Effector CD8-positive, alpha-beta T cell (primary cell): ENCODE results near the gene FAIM.
"Not testable (repeated sequence)": the region's sequence is repeated elsewhere in the genome, so short reads cannot be mapped to it uniquely, and the experiment has no call there.

Experiments
- DNase-seq: peaks from one replicate; lab custom pipeline; 2025; lab: John Stamatoyannopoulos, UW

Gene FAIM

DNA sequence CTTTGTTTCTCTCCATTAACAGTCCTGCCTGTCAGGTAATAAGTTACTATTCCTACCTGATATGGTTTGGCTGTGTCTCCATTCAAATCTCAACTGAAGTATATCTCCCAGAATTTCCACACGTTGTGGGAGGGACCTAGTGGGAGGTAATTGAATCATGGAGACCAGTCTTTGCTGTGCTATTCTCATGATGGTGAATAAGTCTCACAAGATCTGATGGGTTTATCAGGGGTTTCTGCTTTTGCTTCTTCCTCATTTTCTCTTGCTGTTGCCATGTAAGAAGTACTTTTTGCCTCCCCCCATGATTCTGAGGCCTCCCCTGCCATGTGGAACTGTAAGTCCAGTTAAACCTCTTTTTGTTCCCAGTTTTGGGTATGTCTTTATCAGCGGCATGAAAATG lies 6.9 kb upstream of the FAIM start:
- DNase-seq = not testable (repeated sequence)

GRCh38 chr3:138604106-138604595 lies 4.4 kb upstream of the FAIM start:
- DNase-seq = not testable (repeated sequence)

GRCh38 chr3:138609898-138610266 lies 1.3 kb downstream of the FAIM start:
- no peak for DNase-seq

DNA sequence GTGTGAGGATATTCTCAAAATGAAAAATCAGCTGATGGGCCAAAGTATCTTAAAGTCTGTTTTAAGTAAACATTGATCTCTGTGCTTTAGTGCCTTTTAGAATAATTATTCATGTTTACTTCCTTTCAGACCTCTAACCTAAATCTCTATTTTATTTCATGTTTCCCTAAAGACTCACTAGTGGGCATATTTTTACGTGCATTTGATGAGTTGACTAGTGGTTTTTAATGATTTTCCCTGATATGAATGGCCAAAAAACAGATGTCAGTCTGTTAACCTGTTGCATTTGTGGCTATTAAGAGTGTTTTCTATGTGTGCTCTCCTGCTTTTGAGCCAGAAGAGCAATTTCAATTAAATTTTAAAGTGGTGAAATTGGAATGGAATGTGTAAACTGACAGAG lies 6.9 kb downstream of the FAIM start:
- DNase-seq = no peak

GRCh38 chr3:138620431-138620830 lies 11.9 kb downstream of the FAIM start:
- DNase-seq = no peak

DNA sequence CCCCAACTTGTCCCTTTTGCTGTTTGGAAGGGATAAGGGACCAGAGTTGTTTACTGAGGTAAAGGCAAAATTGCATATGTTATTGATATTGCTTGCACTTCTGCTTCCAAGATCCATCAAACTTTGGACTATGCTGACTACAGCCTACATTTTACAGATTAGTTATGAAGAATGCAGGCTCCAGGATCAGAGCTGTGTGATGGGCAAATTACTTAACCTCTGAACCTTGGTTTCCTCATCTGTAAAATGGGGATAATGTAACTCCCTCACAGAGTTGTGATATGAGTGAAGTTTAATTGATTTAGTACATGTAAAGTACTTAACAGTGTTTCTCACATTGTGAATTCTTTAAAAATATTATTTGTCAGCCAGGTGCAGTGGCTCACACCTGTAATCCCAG lies 15.9 kb downstream of the FAIM start:
- DNase-seq = no peak

- no peak for DNase-seq
Measured at GRCh38 chr3:138625707-138626365, 17.3 kb downstream of the FAIM start.

DNA sequence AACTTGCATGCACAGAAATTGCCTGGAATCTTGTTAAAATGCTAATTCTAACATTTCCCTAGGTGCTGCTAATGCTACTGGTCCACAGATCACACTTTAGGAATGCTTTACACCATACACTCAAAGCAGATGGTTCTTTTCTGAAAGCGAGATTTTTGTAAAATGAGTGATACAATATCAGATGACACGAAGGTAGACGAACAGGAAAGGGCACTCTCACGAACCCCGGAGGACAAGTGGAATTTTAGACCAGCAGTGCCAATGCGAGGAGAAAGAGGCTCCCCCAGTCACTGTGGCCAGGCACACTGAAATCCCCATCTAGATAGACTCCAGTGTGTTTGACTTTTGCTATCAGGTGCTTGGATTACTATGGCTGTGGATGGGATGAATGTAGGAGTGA lies 21.0 kb downstream of the FAIM start:
- no peak for DNase-seq

DNA sequence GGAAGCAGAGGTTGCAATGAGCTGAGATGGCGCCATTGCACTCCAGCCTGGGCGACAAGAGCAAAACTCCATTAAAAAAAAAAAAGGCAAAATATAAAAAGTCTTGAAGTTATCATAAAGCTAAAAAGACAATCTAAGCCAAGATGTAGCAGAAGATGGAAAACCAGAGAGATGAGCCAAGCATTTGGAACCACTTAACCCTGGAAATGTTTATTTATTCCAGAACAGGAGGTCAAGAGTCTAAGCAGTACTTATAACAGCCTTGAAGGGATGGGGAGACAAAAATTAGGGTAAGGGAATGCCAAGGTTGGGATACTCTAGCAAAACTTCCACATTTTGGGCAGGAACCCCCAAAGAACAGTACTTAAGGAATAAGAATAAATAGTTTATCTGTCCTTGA lies 30.1 kb downstream of the FAIM start:
- DNase-seq = no peak

DNA sequence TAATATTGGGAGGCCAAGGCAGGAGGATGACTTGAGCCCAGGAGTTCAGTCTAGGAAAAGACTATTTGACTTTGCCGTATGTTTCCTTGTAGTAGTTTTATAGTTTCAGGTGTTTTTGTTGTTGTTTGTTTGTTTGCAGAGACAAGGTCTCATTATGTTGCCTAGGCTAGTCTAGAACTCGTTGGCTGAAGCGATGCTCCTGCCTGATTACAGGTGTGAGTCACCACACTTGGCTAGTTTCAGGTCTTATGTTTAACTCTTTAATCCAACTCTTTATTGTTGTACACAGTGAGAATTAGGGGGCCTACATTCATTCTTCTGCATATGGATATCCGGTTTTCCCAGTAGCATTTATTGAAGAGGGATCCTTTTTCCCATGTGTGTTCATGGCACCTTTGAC lies 32.0 kb downstream of the FAIM start:
- no peak for DNase-seq

DNA sequence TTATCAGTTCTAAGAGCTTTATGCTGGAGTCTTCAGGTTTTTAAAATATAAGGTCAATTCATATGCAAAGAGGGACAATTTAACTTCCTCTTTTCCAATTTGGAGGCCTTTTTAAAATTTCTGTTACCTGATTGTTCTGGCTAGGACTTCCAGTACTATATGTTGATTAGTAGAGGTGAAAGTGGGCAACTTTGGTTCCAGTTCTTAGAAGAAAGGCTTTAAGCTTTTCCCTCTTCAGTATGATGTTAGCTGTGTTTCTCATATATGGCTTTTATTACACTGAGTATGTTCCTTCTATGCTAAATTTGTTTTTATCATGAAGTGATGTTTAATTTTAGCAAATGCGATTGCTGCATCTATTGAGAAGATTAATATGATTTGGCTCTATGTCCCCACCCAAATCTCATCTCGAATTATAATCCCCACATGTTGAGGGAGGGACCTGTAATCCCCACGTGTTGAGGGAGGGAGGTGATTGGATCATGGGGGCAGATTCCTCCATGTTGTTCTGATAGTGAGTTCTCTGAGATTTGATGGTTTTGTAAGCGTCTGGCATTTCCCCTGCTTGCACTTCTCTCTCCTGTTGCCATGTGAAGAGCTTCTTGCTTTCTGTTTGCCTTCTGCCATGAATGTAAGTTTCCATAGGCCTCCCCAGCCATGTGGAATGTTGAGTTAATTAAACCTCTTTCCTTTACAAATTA lies 33.8 kb downstream of the FAIM start:
- no peak for DNase-seq

DNA sequence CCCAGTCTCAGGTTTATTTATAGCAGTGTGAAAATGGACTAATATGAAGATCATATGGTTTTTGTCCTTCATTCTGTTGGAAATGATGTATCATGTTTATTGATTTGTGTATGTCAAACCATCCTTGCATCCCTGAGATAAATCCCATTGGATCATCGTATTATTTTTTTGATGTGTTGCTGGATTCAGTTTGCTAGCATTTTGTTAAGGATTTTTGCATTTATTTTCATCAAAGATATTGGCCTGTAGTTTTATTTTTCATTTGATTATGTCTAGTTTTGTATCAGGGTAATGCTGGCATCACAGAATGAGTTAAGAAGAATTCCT lies 34.3 kb downstream of the FAIM start:
- DNase-seq = no peak

DNA sequence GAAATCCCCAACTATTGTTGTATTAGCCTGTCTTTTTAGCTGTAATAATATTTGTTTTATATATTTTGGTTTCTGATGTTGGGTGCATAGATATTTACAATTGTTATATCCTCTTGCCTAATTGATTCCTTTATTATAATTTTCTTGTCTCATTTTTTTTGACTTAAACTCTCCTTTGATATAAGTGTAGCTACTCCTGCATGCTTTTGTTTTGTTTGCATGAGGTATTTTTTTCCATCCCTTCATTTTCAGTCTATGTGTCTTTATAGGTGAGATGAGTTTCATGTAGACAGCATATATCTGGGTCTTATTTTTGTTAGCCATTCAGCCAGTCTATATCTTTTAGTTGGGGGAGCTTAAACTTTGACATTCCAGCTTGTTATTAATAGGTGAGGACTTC lies 37.4 kb downstream of the FAIM start:
- DNase-seq = no peak

DNA sequence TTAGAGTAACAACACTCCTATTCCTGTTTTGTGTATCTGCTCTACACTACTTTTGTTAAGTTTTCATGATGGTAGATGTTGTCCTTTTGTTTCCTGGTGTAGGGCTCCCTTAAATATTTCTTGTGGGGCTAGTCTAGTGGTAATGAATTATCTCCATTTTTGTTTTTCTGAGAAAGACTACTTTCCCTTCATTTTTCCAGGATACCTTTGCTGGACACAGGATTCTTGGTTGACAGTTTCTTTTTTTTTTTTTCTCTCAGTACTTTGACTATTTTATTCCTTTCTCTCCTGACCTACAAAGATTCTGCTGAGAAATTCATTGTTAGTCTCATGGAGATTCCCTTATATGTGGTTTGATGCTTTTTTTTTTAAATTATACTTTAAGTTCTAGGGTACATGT lies 37.9 kb downstream of the FAIM start:
- no peak for DNase-seq

DNA sequence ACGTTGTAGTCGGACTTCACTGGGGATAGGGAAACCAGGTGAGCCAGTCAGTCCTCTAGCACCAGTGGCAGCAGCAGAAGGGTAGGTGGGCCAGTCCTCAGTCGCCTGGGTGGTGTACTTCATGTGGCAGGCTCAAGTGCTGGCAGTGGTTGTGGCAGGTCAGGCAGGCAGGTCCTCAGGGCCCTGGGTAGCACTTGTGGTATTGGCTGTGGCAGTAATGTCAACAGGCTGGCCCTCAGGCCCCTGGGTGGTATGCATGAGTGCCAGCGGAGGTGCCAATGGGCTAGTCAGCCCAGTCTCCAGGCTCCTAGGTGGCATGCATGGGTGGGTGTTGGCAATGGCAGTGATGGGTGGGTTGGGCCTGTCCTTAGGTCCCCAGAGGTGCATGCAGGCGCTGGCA lies 40.6 kb downstream of the FAIM start:
- DNase-seq = no peak

GRCh38 chr3:138653567-138653966 lies 45.0 kb downstream of the FAIM start:
- no peak for DNase-seq

GRCh38 chr3:138657508-138657907 lies 48.9 kb downstream of the FAIM start:
- no peak for DNase-seq

- DNase-seq = no peak
Measured at GRCh38 chr3:138668107-138668506, 59.5 kb downstream of the FAIM start.

GRCh38 chr3:138670407-138670806 lies 61.8 kb downstream of the FAIM start:
- no peak for DNase-seq

- no peak for DNase-seq
Measured at GRCh38 chr3:138673641-138674530, 65.3 kb downstream of the FAIM start.

- DNase-seq = no peak
Measured at GRCh38 chr3:138675393-138675792, 66.8 kb downstream of the FAIM start.

- DNase-seq = no peak
Measured at GRCh38 chr3:138678086-138678485, 69.5 kb downstream of the FAIM start.

DNA sequence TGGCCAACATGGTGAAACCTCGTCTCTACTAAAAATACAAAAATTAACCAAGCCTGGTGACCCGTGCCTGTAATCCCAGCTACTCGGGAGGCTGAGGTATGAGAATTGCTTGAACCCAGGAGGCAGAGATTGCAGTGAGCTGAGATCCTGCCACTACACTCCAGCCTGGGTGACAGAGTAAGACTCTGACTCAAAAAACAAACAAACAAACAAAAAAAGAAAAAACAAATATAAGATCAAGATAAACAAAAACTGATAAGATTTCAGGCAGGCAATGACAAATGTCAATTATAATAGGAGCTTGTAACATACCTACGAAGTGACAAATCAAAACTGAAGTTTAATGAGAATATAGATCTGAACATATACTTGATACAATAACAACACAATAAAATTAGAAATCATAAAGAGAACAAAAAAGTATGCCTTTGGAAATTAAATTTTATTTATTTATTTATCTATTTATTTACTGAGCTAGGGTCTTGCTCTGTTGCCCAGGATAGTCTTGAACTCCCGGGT lies 70.4 kb downstream of the FAIM start:
- no peak for DNase-seq
